Measurements from ENCODE around the gene BAZ1B. TPM values are rescaled to one million over a fixed set of nuclear protein-coding genes. Genes with fewer than 3 reads are reported as not detected.
"Not testable (repeated sequence)": the region's sequence is repeated elsewhere in the genome, so short reads cannot be mapped to it uniquely, and the experiment has no call there.

The BAZ1B gene
- total RNA-seq, 1 donor from 2014 or later: 43.1 TPM

DNA sequence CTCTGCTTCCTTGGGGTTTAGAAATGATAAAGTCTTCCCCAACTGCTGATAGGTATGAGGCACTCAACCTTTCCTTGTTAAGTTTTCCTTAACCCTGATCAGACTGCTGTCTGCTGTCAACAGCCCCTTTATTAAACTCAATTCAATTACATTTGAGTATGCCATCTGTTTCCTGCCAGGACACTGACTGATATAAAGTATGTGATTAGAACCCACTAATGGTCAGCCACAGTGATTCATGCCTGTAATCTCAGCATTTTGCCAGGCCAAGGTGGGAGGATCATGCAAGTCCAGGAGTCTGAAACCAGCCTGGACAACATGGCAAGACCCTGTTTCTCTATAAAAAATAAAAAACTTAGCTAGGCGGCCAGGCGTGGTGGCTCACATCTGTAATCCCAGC is 18.1 kb downstream of the BAZ1B start:
- DNase-seq: no peak

DNA sequence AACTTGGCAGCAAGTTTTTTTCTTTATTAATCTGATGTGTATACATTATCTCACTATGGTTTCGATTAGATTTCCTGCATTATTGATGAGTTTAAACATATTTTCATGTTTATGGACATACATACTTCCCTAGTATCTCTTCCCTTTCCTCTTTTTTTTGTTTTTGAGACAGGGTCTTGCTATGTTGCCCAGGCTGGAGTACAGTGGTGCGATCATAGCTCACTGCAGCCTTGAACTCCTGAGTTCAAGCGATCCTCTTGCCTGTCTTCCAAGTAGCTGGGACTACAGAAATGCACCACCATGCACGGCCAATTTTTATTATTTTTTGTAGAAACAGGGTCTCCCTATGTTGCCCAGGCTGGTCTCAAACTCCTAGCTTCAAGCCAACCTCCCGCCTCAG is 18.9 kb downstream of the BAZ1B start:
- DNase-seq: no peak

DNA sequence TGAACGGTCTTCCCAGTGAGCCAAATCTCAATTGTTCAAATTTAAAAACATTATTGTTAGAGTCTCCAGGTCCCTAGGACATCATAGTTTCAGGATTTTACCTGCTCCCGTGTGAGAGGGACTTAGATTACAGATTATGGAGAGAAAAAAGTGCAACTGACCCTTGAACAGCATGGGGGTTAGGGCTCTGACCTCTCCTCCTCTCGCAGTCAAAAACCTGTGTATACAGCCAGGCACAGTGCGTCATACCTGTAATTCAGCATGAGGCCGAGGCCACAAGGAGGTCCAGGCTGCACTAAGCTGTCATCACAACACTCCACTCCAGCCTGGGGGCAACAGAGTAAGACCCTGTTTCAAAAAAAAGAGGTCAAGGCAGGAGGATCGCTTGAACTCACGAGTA is 25.5 kb downstream of the BAZ1B start:
- DNase-seq: no peak

DNA sequence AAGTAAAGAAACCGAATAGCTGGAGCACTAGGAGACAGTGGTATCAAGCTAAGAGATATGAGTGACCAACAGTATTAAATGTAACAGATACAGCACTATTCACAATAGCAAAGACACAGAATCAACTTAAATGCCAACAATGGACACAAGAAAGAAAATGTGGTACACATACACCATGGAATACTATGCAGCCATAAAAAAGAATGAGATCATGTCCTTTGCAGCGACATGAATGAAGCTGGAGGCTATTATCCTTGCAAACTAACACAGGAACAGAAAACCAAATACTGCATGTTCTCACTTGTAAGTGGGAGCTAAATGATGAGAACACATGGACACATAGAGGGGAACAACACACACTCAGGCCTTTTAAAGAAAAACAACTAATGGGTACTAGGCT is 26.6 kb downstream of the BAZ1B start:
- DNase-seq: not testable (repeated sequence)

DNA sequence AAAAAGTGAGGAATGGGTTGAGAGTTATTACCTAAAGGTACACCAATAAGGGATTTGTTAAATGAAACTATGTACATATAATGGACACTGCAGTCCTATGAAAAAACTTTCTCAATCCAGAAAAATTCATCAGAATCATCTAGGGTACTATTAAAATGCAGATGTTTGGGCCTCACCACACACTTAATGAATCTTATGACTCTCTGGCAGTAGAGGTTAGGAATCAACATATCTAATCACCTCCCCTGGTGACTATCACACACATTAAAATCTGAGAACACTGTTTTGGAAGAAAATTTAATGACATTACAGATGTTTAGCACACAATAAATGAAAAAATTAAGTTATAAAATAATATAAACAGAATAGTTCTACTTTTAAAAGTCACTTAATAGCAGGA is 32.1 kb downstream of the BAZ1B start:
- DNase-seq: no peak

DNA sequence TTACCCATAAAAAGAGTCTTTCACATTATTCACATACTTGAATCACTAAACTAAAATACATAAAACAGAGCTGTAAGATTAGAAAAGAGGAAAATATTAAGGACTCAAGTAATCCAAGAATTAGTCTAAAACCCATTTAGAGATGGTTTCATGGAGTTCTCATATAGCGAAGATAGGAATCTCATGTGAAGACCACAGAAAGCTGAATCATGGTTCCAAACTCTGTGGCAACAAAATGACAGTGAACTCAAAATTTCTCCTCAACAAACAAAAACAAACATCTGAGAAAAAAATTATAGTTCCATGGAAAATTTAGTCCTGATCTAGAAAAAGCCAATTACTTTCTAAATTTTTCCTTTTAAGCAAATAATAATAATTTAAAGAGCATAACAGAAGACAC is 34.6 kb downstream of the BAZ1B start:
- no peak for DNase-seq

DNA sequence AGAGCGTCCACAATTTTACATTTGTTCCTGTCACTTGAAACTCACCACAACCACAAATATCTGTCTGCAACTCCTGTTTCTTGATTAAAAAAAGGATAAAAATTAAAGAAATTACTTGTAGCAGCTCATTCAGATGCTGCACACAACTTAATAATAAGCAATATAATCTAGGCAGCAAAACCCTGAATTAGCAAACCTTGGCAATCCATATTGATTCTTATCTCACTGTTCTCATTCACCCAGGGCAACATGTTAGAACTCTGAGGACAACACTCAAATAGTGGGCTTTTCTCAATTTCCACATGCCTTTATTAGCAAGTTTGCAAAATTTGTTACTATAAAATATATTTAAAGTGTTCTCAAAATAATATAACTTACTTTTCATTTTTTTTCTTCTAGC is 38.9 kb downstream of the BAZ1B start:
- DNase-seq: no peak

DNA sequence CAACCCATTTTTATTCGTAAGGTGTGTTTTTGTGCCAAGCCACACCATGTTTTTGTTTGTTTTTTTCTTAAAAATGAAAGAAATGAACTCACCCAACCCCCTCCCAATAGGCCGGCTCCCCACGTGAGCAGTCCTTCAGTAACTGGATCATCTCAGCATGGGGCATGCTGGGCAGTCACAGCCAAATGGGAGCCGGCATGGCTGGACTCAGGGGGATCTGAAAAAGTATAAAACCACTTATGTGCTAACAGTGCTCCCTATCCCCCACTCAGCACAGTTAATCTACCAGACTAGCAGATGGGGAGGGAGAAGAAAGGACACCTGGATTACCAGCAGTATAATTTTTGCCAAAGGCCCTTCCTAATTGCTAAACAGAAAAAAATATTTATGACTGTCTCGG is 39.3 kb downstream of the BAZ1B start:
- DNase-seq: no peak

DNA sequence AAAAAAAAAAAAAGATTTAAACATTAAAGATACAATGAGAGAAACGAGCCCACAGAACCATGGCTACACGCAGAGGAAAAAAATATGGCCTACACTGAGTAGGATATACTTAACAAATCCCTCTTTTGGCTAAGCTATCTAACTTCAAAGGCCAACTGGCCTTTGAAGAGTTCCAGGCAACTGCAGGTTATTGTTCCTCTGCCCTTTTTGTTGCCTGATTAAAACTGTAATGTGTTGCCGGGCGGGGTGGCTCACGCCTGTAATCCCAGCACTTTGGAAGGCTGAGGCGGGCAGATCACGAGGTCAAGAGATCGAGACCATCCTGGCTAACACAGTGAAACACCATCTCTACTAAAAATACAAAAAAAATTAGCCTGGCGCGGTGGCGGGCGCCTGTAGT is 40.6 kb downstream of the BAZ1B start:
- not testable (repeated sequence) for DNase-seq

DNA sequence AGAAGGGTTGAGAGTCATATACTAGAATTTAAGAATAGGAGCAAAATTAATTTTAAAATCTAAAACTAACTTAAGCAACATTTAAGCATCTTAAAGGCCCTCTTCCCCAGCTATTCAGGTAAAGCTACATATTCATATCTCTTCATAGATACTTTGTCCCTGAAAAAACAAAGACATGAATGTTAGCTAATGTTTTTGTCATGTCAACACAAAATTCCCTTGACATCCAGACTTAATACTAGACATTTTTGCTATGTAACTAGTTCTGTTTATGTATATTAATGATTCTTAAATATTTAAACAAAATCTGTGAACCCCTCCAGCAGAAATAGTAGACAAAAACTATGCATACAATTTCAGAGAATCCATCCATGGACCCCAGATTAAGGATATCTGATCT is 43.5 kb downstream of the BAZ1B start:
- no peak for DNase-seq

DNA sequence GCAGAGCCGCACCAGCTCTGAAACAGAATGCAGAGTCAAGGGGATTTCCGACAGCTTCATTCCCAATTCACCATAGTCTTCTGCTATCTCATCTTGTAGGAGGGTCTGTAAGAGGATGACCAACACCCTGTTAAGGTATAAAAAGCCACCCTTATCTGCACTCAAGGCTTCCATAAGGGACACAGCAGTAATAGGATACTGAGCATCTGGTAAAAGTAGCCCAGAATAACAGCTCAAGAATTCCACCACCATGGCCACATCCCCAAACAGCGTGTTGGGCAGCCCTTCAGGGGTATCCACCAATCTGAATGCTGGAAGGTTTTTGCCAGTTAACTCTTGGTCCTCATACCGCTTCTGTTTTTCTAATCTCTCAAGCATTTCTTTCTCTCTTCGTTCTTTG is 44.7 kb downstream of the BAZ1B start:
- DNase-seq: no peak

DNA sequence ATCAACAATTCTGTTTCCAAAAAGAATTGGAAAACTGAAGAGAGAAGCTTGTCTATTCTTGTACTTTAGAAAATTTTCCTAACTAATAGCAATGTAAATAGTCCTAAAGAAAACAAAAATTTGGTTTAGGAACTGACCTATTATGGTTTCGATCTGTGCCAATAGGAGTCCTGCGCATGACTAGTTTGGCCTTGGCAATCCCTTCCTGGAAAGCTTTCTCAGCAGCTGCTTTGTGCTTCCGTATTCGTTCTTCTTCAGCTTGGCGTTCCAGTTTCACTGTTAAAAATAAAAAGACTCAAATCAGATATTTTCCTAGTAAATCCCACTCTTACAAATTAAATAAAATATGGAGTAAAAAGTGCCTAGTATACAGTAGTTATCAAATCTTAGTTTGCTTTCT is 51.9 kb downstream of the BAZ1B start:
- DNase-seq: no peak

DNA sequence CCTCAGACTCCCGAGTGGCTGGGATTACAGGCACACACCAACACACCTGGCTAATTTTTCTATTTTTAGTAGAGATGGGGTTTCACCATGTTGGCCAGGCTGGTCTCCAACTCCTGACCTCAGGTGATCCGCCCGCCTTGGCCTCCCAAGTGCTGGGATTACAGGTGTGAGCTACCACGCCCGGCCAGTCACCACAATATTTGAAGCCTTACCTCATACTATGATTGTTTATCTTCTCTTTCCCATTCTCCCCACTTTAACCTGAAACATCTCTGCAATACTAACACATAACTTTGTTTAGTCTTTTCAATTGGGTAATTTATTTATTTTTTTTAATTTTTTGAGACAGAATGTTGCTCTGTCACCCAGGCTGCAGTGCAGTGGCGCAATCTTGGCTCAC is 55.0 kb downstream of the BAZ1B start:
- DNase-seq: not testable (repeated sequence)

DNA sequence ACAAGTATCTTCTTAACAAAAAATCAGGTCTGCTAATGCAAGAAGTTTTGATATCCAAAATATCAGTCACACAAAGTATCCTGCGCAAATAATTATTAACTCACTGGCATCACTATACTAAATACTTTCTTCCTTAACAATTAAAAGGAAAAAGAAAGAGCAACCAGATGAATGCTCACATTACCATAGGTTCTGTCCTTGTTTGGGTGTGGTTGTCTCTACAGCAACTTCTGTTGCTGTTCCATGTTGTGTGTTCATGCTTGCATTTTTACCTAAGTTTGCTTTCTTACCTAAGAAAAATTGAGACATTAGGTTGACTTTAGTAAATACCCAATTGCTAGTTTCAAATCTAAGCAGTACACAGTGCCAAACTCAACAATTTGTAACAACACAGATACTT is 56.0 kb downstream of the BAZ1B start:
- no peak for DNase-seq

DNA sequence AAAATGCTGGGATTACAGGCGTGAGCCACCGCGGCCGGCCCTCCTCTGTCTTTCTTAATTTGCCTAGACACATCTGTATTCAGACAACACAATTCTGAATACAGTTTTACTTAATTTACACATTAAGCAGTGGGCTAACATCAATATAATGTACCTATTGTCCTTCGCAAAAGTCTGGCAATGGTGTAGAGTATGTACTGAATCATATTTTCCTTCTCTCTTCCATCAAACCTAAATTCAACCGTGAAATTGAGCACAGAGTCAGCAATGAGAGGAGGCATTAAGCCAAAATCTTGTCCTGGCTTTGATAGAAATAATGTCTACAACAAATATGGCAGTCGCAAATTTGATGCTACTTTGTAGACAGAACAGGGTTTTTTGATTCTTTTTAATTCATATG is 58.1 kb downstream of the BAZ1B start:
- DNase-seq: no peak

DNA sequence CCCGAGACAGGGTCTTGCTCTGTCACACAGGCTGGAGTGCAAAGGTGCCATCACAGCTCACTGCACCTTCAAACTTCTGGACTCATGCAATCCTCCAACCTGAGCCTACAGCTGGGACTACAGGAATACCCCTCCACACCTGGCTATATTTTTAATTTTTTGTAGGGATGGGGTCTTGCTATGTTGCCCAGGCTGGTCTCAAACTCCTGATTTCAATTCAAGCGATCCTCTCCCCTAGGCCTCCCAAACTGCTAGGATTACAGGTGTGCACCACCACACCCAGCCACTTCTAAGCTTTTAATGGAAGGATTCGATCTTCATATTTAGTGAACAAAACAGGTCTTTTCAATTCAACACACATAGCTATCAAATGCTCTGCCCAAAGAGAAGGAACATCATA is 58.8 kb downstream of the BAZ1B start:
- no peak for DNase-seq

DNA sequence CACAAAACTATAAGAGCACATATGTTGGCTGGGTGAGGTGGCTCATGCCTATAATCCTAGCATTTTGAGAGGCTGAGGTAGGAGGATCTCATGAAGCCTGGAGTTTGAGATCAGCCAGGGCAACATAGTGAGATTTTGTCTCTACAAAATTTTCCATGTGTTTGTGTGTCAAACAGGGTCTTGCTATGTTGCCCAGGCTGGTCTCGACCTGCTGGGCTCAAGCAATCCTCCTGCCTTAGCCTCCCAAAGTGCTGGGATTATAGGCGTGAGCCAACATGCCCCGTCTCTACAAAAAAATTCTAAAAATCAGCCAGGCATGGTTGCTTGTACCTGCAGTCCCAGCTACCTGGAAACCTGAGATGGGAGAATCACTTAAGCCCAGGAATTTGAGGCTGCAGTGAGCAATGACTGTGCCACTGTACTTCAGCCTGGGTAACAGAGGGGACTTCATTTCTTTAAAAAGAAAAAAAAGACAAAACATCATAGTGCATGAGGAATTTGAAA is 60.3 kb downstream of the BAZ1B start:
- no peak for DNase-seq

DNA sequence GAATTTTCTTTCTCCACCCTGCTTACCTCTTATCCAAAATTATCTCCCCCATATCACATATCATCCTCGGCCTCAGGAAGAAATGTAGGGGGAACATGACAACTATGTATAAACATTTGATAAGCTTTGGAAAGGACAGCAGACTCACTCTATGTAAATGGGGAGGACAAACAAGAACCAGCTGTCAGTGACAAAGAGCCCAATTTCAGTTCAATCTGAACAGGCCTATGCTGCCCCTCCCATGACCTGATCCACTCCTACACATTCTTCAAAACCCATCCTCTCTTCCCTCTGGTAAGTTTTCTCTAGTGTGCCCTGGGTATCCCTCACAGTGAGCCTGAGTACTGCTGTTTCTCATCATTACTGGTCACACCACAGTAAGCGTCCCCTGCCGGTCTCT is 67.7 kb downstream of the BAZ1B start:
- DNase-seq: no peak

DNA sequence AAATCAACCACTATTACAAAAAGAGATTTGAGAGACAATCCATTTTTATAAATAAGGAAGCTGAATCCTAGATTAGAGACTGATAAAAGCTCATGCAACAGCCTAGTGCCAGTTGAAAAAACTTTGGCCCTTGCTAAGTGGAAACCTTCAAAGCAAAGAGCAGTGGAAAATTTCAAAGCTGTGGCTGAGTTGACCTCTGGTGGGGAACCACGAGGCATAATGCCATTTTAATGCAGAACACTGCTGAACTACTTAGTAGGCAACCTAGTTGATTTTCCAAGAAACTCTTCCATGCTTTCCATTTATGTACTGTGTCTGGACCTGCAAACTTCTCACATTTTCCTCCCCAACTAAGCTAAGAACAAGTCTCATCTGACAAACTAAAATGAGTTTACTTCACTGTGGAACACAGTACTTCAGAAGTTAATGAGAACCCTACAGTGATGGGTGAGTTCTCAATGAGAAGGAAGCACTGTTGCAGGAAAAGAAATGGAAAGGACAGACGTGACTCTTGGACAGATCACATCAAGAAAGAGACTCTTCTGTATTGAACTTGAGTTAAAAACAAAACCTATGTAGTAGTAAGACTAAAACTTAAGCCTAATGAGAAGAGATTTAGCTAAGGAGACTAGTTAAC is 69.0 kb downstream of the BAZ1B start:
- no peak for DNase-seq

DNA sequence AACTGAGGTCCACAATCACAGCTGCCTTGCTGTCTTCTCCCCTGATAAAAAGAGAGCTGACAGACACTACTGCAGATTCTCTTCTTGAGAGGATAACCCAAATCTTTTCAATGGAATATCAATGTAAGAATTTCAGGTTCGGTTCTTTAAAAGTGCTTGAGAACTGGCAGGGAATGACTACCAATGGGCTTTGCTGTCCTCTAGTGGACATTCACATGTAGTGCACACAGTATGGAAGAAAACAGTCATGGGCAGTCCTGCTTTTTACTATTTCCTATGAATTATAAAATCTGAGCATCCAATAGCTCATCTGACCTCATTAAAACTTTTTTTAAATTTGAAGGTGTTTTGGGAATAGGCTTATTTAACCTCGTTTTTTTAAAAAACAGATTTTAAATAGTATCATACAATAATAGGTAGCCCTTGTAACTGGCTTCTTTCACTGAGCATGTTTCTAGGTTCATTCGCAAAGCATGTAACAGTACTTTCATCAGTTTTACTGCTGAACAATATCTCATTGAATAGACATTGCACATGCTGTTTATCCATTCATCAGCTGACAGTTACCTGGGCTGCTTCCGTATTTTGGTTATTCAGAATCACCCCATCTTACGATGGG is 70.2 kb downstream of the BAZ1B start:
- peak; percentile 44 for DNase-seq

DNA sequence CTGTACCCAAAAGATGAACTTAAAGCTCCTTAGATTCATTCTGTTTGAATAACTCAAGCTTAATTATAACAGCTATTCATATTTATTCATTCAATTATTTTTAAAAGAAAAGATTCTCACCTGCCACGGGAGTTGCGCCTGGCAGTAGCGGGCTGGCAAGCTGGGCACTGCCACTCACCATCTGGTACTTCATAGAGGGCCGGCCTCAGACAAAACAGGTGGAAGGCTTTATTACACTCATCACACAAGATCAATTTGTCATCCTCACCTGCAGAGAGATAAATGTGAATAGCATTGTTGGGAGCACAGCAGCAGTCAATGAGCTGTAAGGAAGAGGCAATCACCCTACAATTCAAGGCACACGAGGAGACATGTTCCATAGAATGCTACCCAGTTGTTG is 72.7 kb downstream of the BAZ1B start:
- DNase-seq: no peak

DNA sequence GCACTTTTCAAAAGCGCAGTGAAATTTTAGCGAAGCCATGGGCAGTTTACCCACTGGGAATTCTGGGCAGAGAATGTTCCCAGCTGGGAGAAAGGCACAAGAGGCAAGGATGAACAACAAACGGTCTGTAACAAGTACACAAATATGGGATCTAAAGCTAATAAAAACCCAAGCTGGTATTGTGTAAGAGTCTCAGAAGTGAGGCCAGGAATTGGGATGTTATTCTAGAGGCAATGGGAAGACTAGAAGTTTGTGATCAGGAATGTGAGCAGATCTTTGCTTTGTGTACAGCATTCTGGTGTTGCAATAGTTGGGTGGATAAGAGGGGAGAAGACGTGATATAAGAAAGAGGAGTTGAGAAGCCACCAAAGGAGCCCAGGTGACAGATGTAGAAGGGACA is 73.5 kb downstream of the BAZ1B start:
- DNase-seq: no peak

DNA sequence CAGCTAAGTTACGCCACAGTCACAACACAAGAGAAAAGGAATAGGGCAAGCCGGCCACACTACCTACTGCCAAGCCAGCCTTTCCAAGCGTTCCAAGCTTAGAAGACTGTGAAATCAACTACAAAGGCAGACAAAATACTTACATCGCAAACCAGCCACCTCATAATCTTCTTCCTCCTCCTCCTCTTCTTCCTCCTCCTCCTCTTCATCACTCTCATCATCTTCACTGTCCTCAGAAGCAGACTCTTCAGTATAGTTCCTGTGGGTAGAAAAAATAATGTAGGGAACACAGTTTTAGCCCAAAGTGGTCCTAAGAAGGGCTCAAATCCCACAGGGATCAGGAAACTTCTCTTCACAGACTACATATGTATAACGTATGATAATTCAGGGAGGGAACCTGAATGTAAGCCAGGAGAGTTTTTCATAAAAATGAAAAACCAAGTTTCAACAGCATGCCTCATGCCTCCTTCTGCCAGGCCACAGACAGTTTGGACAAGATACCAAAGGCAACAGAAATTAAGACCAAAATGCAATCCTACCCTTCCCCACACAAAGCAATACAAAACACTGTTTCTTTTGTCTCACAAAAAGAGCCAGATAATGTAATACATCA is 74.9 kb downstream of the BAZ1B start:
- DNase-seq: no peak

DNA sequence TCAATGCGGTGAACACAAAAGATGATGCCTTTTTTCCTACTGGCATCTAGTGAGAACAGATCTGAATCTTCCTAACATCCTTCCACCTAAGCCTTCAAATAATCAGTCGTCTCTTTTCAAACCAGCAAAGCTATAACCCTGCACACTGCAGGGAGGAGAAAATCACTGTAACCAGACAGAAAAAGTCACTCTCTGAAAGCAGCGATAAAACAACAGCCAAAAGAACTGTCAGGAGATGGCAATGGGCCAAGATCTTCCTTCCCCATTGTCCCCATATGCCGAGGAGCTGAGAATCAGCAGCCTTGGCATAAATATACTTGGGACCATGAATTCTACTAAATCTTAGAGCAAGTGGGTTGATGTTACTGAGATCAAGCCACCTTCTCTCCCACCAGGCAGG is 75.4 kb downstream of the BAZ1B start:
- peak; percentile 51 for DNase-seq

Measured in skin of body (tissue), 2 donors.